ENCODE measurements around the gene KCNQ1.

Gene KCNQ1

DNA sequence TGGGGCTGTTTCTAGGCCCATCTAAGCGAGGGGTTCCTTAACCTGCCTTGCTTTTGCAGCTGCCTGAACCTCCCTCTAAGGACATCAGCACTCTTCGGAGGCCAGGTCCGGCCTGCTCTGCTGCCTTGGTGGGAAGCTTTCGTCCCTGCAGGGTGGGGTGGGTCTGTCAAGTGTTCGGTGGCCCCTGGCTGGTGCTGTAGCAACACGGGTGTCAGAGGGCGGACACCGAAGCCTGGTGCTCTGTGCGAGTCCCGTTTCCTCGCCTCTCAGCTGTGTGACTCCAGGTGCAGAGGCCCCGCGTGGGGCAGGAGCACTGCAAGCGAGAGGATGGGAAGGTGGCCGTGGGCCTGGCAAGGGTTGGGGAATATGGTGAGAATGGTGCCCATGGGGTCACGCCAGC, 376.2 kb downstream of the KCNQ1 start:
- no peak for DNase-seq

DNA sequence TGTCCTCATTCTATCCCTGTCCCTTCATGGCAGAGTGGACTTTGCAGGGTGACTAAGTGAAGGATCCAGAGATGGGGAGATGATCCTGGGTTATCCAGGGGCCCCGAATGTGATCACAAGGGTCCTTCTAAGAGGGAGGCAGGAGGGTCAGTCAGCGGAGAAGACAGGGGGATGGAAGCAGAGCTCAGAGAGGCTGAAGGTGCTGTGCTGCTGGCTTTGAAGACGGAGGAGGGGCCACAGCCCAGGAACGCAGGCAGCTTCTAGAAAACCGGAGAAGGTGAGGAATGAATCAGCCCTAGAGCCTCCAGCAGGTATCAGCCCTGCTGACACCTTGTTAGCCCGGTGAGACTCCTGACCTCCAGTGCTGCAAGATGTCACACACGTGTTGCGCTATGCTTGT, 377.1 kb downstream of the KCNQ1 start:
- no peak for DNase-seq

DNA sequence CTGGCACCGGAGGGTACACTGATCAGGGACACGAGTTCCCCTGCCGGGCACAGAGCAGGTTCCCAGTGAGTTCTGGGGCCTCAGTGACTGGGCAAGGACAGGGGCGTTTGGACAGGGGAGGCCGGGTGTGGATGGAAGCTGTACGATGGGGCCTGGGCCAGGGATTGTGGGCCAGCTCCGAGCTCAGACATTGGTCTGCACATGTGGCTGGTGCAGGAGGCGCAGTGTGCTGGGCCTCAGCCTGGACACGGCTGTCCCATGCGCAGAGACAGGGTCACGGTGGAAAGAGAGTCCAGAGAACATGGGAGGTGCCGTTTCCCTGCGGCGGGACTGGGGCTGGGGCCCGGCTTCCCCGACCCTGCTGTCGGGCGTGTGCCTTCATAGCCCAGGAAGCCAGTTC, 380.0 kb downstream of the KCNQ1 start:
- no peak for DNase-seq

DNA sequence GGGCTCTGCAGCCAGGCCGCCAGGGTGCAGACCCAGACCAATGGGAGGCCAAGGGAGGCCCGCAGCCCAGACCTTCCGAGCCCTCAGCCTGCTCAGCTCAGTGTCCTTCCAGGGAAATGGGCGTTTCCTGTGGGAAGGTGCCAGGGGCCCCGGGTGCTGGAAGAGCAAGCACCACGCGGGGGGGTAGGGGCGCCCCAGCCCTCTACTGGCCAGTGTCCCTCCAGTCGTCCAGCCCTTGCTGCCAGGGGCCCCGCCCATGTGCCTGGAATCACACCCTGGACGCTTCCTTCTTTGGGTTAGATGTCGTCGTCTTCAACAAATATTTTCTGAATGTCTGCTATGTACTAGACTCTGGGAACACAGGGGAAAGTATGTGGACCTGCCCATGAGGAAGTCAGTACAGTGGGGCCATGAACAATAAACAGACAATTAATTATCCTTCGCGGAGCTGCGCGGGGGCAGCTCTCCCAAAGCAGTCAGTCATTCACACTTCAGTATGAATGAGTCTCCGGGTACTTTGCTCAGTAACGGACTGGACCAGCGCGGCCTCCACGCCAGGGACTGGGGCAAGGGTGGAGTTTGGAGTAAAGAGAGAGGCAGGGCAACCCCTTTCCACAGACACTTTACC, 380.6 kb downstream of the KCNQ1 start:
- DNase-seq = no peak

DNA sequence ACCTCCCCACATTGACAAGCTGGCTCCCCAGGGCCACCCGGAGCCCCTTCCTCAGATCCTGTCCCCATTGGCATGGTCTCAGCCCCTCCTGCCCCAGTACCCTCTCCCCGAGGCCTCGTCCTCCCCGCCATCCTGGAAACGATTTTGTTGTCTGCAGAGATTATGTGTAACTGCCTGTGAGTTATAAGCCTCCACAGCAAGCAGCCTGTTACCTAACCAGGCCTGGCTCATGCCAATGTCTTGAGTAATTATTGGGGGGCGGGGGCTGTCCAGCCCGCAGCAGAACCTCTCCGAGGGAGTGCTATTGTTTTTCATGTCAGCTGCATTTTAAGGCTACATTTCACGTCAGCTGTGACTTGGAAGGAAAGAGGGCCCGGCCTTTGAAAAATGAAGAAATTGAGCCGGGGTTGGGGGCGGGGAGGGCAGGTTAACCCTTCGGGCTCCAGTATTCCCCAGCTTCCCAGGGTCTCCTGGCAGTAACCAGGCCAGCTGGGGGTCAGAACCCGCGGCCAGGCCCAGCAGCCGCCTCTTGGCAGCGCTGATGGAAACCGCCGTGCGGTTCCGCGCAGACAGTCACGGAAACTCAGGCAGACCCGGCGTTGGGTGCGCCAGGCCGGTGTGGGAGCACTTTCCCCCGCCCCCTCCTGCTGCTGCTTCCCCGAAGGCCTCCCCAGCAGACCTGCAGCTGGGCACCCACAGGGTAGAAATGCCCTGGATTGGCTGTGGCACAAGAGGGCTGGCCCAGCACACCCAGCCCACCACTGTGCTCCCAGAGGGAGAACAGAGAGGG, 381.3 kb downstream of the KCNQ1 start:
- DNase-seq = no peak

DNA sequence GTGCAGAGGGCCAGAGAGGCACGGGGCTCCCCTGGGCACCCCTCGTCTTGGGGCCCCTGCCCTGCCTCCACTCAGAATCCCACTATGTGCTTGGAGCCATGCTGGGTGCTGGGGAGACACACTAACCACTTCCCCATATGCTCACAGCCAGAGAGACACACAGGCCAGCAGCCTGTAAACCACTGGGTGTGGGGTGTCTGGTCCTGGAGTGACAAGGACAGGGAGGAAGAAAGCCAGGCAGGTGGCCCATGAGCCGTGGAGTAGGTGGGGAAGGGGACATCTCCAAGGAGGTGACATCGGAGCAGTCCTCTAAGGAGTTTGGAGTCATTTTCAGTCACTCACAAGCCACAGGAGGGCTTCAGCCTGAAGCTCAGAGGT, 381.9 kb downstream of the KCNQ1 start:
- DNase-seq = no peak

DNA sequence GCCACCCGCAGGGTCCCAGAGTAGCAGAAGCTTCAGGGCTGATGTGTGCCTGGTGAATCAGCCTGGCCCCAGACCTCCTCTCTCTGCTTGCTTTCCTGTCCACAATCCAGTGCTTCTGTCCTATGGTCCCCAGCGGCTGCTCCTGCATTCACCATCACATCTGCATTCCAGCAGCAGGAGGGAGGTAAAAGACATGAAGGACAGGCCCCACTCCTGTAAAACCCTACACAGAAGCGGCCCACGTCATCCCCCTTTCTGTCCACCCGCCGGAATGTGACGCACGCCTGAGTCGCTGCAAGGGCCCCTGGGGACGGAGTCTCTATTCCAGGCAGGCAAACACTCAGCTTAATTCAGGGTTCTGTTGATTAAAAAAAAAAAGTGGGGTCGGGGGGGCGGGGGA, 382.4 kb downstream of the KCNQ1 start:
- DNase-seq = no peak

DNA sequence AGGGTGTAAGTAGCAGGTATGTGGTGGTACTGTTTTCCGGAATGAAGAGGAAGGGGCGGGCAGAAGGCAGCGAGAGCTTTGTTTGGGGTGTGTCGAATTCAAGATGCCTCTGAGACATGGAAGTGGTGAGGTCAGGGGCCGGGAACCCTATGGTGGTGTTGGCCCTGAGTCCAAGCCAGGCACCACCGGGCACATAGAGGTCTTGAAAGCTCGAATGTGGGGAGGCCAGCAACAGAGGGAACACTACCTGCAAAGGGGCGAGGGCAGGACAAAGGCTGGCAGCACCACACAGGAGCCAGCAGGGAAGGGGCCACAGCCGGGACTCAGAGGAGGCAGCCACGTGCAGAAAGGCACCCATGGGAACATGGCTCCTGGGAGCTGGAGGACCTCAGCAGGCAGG, 383.0 kb downstream of the KCNQ1 start:
- no peak for DNase-seq

DNA sequence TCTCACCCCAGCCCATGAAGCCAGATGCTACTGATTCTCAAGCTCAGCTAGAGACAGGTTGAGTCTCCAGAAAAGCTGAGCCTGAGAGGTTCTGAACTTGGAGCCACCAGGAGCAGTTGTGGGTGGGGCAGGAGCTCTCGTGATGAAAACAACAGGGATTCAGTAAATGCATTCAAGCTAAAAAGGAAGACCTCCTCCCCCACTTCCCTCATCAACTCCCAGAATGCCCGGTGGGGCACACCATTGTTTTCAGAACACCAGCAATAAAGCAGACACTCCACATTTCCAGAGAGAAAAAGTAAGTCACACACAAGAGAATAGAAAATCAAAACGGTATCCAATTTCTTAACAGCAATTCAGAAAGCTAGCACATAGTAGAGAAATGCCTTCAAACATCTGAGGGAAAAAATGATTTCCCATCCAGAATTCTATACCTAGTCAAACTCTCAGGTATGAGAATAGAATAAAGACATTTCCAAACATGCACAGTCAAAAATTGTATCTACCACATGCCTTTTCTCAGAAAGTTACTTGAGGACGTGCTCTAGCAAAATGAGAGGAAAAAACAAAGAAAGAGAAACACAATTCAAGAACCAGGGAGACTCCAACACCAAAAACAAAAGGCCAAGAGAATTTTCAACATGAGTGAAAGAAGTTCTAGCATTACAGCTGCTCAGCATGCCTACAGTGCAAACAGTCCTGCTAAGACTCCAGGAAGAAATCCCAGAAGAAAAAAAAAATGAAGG, 383.9 kb downstream of the KCNQ1 start:
- DNase-seq = no peak

DNA sequence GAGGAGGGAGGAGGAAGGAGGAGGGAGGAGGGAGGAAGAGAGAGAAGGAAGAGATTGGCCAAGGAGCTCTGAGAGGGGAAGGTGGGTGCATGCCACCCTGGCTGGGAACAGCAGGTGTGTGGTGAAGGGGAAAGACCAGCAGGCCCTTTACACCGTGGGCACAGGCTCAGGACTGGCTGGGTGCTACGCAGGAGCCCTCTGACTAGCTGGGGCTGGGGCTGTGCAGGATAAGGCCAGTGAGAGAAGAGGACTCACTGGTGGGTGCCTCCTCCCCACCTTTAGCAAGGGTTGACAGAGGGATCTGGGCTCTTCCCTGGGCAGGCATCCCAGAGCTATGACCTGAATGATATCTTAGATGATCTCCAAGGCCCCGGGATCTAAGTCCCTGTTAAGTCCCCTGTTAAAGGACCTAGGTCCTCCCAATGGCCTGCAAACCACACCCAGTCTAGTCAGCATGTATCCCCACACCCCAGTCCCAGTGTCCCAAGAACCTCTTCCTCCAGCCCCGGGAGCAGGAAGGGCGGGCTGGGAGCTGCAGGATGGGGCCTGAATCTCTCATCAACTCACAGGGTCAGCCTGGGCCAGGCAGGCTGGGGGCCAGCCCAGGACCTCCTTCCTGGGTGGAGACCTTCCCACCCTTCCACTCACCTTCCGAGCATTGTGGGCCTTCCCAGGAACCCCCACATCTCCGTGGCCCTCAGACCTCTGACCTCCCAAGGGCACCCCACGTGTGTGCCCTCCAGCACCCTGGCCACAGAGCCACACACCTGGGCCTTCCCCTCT, 385.4 kb downstream of the KCNQ1 start:
- no peak for DNase-seq

DNA sequence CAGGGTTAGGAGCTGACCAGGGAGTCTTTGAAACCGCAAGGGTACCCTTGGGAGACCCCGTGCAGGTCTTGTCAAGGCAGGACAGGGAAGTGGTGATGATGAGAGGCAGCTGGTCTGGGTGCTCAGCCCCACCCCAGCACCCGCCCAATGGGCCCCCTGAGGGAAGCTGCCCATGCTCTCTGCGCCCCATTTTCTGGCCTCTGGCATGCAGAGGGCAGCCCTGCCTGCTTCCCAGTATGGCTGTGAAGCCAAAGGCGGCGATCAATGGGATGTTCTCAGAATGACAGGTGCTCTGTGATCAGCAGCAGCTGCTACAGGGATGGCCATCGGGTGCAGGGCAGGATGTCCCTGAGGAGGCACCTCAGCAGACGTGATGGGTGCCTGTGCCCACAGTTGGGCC, 386.1 kb downstream of the KCNQ1 start:
- DNase-seq = no peak

DNA sequence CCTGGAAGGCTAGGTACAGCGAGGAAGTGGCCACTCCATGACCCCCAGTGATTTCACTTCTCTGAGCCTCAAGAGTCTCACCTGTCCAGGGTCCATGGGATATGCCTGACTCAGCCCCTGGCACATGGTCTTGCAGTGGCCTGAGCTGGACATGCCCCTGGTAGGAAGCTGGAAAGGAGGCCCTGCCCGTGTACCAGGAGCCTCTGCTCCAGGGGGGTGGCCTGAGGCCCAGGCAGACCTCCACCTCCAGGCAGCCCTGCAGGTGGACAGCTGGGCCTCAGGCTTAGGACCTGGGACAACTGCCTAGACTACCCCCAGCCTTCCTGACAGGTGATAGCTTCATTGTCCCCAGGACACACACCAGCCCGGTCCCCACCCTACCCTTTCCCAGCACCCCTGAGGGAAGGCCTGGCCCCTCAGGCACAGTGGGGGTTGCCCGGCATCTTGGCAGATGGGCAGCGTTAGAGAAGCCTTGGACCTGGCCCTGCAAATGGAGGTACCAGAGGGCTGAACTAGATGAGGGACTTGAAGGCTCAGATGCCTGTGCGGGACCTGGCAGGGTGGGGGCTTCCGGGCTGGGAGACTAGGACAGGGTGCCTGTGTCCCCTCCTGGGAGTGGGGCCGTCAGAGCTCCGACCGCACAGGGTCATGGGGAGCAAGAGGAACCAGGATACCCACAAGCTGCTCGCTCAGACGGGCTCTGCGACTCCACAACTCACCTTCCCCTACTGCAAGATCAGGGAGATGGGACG, 387.1 kb downstream of the KCNQ1 start:
- no peak for DNase-seq

DNA sequence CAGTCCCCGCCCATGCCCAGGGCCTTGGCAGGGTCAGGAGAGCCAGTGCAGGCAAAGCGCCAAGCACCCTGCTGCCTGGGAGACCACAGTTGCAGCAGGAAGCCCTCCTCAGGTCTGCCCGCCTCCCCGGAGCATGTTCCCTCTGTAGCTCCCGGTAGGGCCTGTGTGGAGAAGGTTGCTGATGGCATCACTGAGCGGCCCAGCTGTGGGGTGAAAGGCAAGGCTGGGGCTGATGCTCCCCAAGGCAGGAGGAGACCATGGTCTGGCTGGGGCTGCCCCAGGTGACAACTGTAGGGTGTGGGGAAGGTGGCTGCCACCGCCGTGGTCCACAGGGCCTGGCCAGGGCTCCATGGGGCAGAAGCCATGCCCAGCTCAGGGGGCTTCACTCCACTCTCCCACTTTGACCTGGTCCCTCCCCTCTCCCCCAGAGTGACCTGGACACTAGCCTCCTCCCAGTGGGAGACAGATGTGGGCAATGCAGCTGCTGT, 387.8 kb downstream of the KCNQ1 start:
- no peak for DNase-seq

DNA sequence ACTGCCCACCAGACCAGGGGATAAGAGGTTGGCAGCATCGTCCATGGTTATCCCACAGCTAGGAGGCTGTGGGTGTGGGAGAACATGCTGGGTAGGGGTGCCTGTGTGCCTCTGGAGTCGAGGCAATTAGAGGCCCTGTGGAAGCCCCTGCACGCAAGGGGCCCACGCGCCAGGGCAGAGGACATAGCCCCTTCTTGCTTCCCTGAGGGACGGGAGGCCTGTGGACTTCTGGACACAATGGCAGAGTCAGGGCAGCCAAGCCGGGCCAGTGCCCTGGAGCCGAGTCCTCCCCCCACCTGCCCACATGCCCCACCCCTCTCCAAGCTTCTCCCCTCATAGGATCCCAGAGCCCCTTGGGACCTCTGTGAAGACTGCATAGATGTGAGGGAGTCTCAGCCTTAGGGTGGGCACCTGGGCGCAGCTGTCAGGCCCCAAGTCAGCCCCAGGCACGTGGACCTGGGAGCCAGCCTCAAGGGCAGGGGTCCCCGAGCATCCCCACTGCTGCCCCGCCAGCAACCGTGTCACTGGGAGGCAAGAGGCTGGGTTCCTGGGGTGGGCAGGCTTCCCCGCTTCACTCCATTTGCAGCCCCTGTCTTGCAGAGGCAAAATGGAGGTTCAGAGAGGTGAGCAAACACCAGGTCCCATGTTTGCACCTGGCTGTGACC, 388.4 kb downstream of the KCNQ1 start:
- DNase-seq = no peak

DNA sequence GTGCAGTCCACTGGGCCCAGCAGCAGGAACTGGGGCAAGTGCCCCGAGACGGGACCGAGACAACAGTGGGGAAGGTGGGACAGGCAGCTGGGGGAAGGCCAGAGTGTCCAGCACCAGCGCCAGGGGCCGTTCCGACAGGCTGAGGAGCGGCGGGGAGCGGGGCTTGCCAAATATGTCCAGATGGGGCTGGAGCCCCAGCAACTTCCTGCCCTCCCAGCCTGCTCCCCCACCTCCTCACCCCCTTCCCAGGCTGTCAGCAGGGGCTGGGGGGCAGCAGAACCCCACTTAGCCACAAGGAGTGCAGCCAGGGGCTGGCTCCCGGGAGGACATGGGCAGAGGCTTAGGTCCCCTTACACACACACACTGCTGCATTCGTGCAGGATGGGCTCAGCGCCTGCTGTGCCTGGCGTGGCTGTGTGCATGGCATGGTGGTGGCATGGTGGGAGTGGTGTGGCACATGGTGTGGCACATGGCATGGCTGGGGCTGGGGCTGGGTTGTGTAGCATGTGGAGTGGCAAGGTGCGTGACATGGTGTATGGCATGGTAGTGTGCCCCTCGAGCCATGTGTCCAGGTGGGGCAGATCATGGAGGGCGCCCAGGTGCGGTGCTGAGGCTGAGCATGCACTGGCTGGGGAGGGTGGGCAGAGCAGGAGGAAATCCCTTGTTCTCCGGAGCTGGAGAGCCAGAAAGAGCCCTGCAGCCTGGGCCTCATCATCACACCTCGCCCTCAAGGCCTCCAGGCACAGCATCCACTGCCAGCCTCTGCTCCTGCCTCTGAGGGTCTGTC, 389.1 kb downstream of the KCNQ1 start:
- DNase-seq = no peak

DNA sequence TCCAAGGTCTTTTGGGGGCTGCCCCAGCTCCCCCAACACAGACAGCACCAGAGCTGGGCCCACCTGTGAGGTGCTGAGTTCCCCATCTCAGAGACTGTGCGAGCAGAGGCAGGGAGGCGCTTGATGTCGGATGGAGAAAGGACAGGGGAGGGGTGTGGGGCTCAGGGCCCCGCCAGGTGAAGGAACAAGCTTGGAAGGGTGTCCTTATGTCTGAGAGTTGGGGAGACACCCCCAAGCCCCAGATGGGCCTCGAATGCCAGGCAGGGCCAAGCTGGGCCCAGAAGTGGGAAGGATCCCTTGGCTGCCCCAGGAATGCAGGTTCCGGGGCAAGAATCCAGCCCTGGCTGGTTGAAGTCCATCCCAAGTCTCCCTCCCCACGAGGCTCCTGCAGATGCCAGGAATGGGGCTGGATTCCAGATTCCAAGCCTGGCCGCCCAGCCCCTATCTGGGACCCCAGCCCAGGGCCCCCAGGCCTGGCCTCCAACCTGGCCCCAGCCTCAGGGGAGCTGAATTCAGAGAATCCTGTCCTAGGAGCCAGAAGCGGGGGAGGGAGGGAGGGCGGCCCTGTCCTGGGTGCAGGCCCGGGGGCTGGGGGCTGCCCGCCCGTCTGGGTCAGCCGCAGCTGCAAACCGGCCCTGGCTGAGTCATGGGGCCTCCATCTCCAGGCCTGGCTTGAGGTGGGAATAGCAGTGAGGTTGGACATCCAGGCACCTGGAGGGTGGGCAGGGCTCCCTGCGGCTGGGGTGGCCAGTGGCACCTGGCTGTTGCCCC, 389.9 kb downstream of the KCNQ1 start:
- no peak for DNase-seq

DNA sequence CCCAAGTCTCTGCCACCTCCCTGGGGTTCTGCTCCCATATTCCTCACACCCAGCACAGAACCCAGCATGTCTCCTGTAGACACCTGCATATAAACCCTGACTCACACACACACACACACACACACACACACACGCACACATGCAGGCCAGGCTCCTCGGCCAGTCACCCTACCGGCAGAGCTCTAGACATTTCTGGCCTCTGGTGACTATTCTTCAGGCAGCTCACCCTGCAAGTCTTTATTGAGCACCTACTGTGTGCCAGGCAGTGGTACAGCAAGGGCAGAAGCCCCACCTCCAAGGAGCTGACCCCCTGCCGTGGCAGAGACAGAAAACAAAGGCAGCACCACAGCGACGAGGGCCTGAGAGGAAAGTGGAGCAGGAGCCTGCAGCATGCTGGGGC, 390.5 kb downstream of the KCNQ1 start:
- no peak for DNase-seq

DNA sequence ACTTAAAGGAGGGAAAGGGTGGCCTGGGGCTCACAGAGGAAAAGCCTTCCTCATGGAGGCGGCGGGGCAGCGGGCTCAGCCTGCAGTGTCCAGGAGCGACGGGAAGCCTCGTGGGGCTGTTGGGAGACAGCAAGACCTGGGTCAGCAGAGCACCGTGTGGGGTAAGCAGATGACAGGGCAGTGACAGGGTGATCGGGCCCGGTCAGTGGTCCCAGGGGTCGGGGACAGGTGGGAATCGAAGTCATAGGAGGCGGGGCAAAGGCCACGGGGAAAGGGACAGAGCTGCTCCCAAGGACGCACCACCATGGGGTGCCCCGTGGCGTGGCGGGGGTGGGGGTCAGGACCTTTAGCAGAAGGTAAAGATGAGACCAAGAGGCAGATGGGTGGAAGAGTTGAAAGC, 390.9 kb downstream of the KCNQ1 start:
- DNase-seq = no peak

DNA sequence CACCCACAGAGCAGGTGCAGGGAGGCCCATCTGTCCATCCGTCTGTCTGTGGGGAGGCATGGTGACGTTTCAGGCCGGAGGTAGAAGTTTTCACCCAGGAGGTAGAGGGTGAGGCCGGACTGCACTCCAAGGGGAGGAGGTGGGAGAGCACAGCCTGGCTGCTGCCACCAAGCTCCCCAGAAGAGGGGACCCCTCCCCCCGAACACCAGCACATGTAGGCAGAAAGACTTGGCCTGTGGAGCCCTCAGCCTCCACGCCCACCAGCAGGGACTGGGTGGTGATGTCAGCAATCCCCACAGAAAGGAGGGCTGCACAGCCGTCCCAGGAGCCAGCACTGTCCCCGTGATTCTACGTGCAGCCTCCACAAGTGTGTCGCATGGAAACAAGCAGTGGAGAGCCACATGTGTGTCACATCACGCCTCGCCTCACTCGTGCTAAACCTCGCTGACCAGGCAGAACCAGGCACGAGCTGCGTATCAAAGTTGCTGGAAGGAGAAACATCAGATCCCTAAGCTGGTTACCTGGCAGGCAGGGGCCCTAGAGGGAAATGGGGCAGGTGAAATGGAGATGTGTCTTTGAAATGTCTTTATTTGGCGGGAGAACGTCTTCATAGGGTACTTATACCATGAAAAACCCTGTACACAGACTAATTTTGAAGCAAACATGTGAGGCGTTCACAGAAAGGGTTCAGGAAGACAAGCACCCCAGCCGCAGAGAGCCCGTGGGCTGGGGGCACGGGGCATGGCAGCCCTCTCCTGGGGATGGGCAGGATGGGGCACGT, 391.7 kb downstream of the KCNQ1 start:
- DNase-seq = no peak

Measured in DMS79 treated with DMSO at 0.1 percent for 48 hours (cell line).